Neuronal stem cell (in vitro differentiated cells): ENCODE results near the gene DUSP10.

Source experiments
- DNase-seq: peaks from one replicate; pipeline ENCODE4 v3.0.0-alpha.2; 2013; ENCODE audit warnings: low spot score
- H2AFZ ChIP-seq: one replicate; pipeline ENCODE4 v1.6.1; 2013; ENCODE audit warnings: mild to moderate bottlenecking, low read length, inconsistent platforms
- H2AK5ac ChIP-seq: 2 replicates; pipeline ENCODE4 v1.6.1; 2013; ENCODE audit warnings: low read depth, mild to moderate bottlenecking, inconsistent platforms, low read length, moderate library complexity, mixed read lengths
- H2BK120ac ChIP-seq: 2 replicates; pipeline ENCODE4 v1.6.1; 2013; ENCODE audit warnings: low read depth, mild to moderate bottlenecking, inconsistent platforms, low read length, moderate library complexity, mixed read lengths
- H2BK12ac ChIP-seq: one replicate; pipeline ENCODE4 v1.6.1; 2013; ENCODE audit warnings: low read length, inconsistent platforms
- H2BK15ac ChIP-seq: 2 replicates; pipeline ENCODE4 v1.6.1; 2013; ENCODE audit warnings: mild to moderate bottlenecking, low read length, inconsistent platforms, mixed read lengths
- H2BK5ac ChIP-seq: one replicate; pipeline ENCODE4 v1.6.1; 2013; ENCODE audit warnings: inconsistent platforms, mild to moderate bottlenecking, low read length, moderate library complexity
- H3K14ac ChIP-seq: one replicate; pipeline ENCODE4 v1.6.1; 2013; ENCODE audit warnings: low read length, inconsistent platforms
- H3K18ac ChIP-seq: 2 replicates; pipeline ENCODE4 v1.6.1; 2013; ENCODE audit warnings: low read length, inconsistent platforms
- H3K23ac ChIP-seq: 2 replicates; pipeline ENCODE4 v1.6.1; 2013; ENCODE audit warnings: low read depth, mild to moderate bottlenecking, mixed read lengths, low read length, inconsistent platforms; ENCODE audit not compliant: poor library complexity
- H3K27ac ChIP-seq: replicated peaks from 3 replicates; pipeline ENCODE4 v1.5.1; 2013; ENCODE audit warnings: low read length, inconsistent platforms
- H3K27me3 ChIP-seq, 3 experiments: 2 replicates each; pipeline ENCODE4 v1.6.1; 2013; ENCODE audit warnings: low read length in 3 of 3, mild to moderate bottlenecking in 2 of 3, inconsistent platforms in 1 of 3, low read depth in 1 of 3, mixed read lengths in 1 of 3, moderate library complexity in 1 of 3; ENCODE audit not compliant: control insufficient read depth in 3 of 3, insufficient read depth in 3 of 3
- H3K36me3 ChIP-seq, 2 donors: replicated peaks in 1 of 2; 2 replicates each; pipeline ENCODE4 v1.6.1; 2013; ENCODE audit warnings: low read length in 2 of 2; ENCODE audit not compliant: control insufficient read depth in 2 of 2, insufficient read depth in 2 of 2
- H3K4ac ChIP-seq: 2 replicates; pipeline ENCODE4 v1.6.1; 2013; ENCODE audit warnings: inconsistent platforms, mild to moderate bottlenecking, low read length, moderate library complexity
- H3K4me1 ChIP-seq, 2 donors: 1 replicate in 1 of 2; 2 replicates in 1 of 2; pipeline ENCODE4 v1.6.1; 2013; ENCODE audit warnings: low read length in 2 of 2, low read depth in 1 of 2; ENCODE audit not compliant: control insufficient read depth in 2 of 2, insufficient read depth in 1 of 2
- H3K4me2 ChIP-seq: one replicate; pipeline ENCODE4 v1.6.1; 2013; ENCODE audit warnings: mild to moderate bottlenecking, low read length, inconsistent platforms; ENCODE audit not compliant: insufficient read depth, poor library complexity, severe bottlenecking
- H3K4me3 ChIP-seq, 2 donors: 2 replicates each; pipeline ENCODE4 v1.5.1; 2013; ENCODE audit warnings: low read length in 2 of 2, mild to moderate bottlenecking in 2 of 2, inconsistent platforms in 1 of 2, moderate library complexity in 1 of 2
- H3K79me1 ChIP-seq: one replicate; pipeline ENCODE4 v1.6.1; 2013; ENCODE audit warnings: low read depth, mild to moderate bottlenecking, inconsistent platforms, low read length, moderate library complexity
- H3K9ac ChIP-seq: one replicate; pipeline ENCODE4 v1.6.1; 2013; ENCODE audit warnings: mild to moderate bottlenecking, low read depth, low read length, inconsistent platforms; ENCODE audit not compliant: poor library complexity
- H3K9me3 ChIP-seq, 2 donors: replicated peaks in 1 of 2; 2 replicates each; pipeline versions ENCODE3 to v1.6.1; 2013; ENCODE audit warnings: low read length in 2 of 2, mild to moderate bottlenecking in 2 of 2, inconsistent platforms in 1 of 2, low read depth in 1 of 2, mixed read lengths in 1 of 2, moderate library complexity in 1 of 2; ENCODE audit not compliant: control insufficient read depth in 2 of 2, insufficient read depth in 1 of 2
- H4K8ac ChIP-seq: one replicate; pipeline ENCODE4 v1.6.1; 2013; ENCODE audit warnings: low read depth, mild to moderate bottlenecking, inconsistent platforms, low read length, moderate library complexity
- H4K91ac ChIP-seq: one replicate; pipeline ENCODE4 v1.6.1; 2013; ENCODE audit warnings: low read length, low read depth, mild to moderate bottlenecking, inconsistent platforms; ENCODE audit not compliant: poor library complexity
- WGBS, 2 donors: extraction: QIAGEN DNeasy Blood & Tissue Kit; methylation state at CpG; one replicate each; pipeline ENCODE4 v1.1.7; 2013; ENCODE audit warnings: missing lambda C conversion rate in 2 of 2, mixed read lengths in 1 of 2; ENCODE audit not compliant: insufficient read length in 2 of 2, insufficient replicate concordance in 1 of 2; ENCODE audit errors: extremely low coverage in 2 of 2; 5-methylcytosine and 5-hydroxymethylcytosine counted together

DUSP10 gene

GRCh38 chr1:221739018-221739676 lies 2.7 kb downstream of the DUSP10 start:
- Histone ChIP-seq H3K18ac (no peak overlapping the region), H2AFZ (no peak overlapping the region), H3K4me3 (no peak overlapping the region), H2BK120ac (no peak overlapping the region), H2AK5ac (no peak overlapping the region), H3K36me3 (no peaks in the 10 kb centered on the region), H3K14ac (no peak overlapping the region), H2BK15ac (no peak overlapping the region), H3K27me3 (peaks cover 0 to 37% (median 12%) of the 10 kb centered on the region in 3 experiments), H3K4me1 (peaks cover 0 to 9% of the 10 kb centered on the region in 2 donors), H2BK5ac (no peak overlapping the region), H3K79me1 (no peaks in the 10 kb centered on the region), H3K9me3 (no peaks in the 10 kb centered on the region), H3K23ac (no peak overlapping the region), H3K4ac (no peak overlapping the region), H3K27ac (no peak overlapping the region), H3K4me2 (no peak overlapping the region), H4K8ac (no peak overlapping the region), H3K9ac (no peak overlapping the region), H2BK12ac (no peak overlapping the region), H4K91ac (no peak overlapping the region)
- no peak for DNase-seq
- no CpG with 5 or more reads among the region's 14 CpGs for WGBS, 2 donors

DNA sequence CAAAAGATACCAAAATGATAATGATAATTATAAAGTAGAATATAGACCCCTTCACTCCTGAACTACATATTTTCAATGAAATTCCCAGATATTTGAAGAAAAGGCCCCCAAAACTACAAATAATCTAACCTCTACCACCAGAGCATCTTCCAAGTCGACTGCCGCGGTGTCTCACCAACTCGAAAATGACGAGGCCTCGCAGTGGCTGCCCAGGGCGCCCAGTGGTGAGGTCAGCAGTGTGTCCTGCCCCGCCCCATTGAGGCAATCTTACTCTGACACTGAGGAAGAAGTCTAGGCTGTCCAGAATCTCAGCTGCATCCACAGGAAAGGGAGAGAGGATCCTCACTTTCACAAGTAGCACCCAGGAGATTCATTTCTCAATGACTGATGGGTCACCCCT lies 5.2 kb downstream of the DUSP10 start:
- Histone ChIP-seq H3K23ac (no peak overlapping the region), H2AK5ac (no peak overlapping the region), H2BK5ac (no peak overlapping the region), H2AFZ (no peak overlapping the region), H3K27ac (no peak overlapping the region), H3K36me3 (no peaks in the 10 kb centered on the region), H4K91ac (no peak overlapping the region), H3K4me3 (no peak overlapping the region), H4K8ac (no peak overlapping the region), H3K4ac (no peak overlapping the region), H3K27me3 (peaks cover 0 to 30% (median 12%) of the 10 kb centered on the region in 3 experiments), H2BK12ac (no peak overlapping the region), H3K14ac (no peak overlapping the region), H3K4me2 (no peak overlapping the region), H2BK15ac (no peak overlapping the region), H3K79me1 (no peaks in the 10 kb centered on the region), H3K9me3 (no peaks in the 10 kb centered on the region), H3K4me1 (peaks cover 0 to 6% of the 10 kb centered on the region in 2 donors), H2BK120ac (no peak overlapping the region), H3K18ac (no peak overlapping the region), H3K9ac (no peak overlapping the region)
- WGBS, 2 donors = no CpG with 5 or more reads among the region's 8 CpGs
- DNase-seq = no peak

DNA sequence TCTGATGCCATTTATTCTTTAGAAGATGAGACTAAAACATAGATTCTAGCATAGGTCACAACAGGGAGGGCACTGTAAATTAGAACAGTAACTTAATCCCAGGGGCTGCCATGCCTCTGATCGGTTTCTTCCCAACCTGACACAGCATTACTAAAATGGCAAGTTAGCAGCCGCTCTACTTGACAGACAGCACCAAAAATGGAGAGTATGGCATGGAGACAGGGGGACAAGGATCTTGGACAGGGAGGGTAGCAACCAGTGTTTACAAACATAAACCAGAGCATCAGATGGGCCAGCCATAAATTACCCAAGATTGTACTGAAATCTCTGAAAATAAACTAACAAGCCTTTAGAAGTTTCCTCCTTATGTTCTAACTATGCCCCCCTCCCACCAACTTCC lies 5.9 kb downstream of the DUSP10 start:
- Histone ChIP-seq H4K8ac (no peak overlapping the region), H2AK5ac (no peak overlapping the region), H3K9ac (no peak overlapping the region), H3K4me3 (no peak overlapping the region), H3K23ac (no peak overlapping the region), H3K36me3 (no peaks in the 10 kb centered on the region), H2BK120ac (no peak overlapping the region), H3K27me3 (peaks cover 0 to 23% (median 7%) of the 10 kb centered on the region in 3 experiments), H2BK5ac (no peak overlapping the region), H2BK15ac (no peak overlapping the region), H3K18ac (no peak overlapping the region), H3K79me1 (no peaks in the 10 kb centered on the region), H3K14ac (no peak overlapping the region), H3K9me3 (no peaks in the 10 kb centered on the region), H2AFZ (no peak overlapping the region), H3K4me1 (peaks cover 0 to 6% of the 10 kb centered on the region in 2 donors), H2BK12ac (no peak overlapping the region), H3K4me2 (no peak overlapping the region), H3K27ac (no peak overlapping the region), H3K4ac (no peak overlapping the region), H4K91ac (no peak overlapping the region)
- no peak for DNase-seq
- WGBS, 2 donors = no CpG with 5 or more reads among the region's 2 CpGs

- H3K79me1 ChIP-seq = no peaks in the 10 kb centered on the region
- peaks cover 0 to 5% (median 0%) of the 10 kb centered on the region in 3 experiments for H3K27me3 ChIP-seq
- H2BK12ac ChIP-seq = no peak overlapping the region
- no peak overlapping the region for H3K27ac ChIP-seq
- H3K18ac ChIP-seq = no peak overlapping the region
- H3K14ac ChIP-seq = no peak overlapping the region
- no peaks in the 10 kb centered on the region for H3K9me3 ChIP-seq
- H4K91ac ChIP-seq = no peak overlapping the region
- no peak overlapping the region for H3K4me2 ChIP-seq
- no peak overlapping the region for H4K8ac ChIP-seq
- H2AK5ac ChIP-seq = no peak overlapping the region
- no peak overlapping the region for H3K4ac ChIP-seq
- H3K4me1 ChIP-seq = no peaks in the 10 kb centered on the region
- no peaks in the 10 kb centered on the region for H3K36me3 ChIP-seq
- H2AFZ ChIP-seq = no peak overlapping the region
- no peak overlapping the region for H2BK5ac ChIP-seq
- H3K4me3 ChIP-seq = no peak overlapping the region
- H2BK15ac ChIP-seq = no peak overlapping the region
- DNase-seq = no peak
- H3K9ac ChIP-seq = no peak overlapping the region
- no peak overlapping the region for H2BK120ac ChIP-seq
- no peak overlapping the region for H3K23ac ChIP-seq
Observed at GRCh38 chr1:221734187-221734586, 7.7 kb downstream of the DUSP10 start.
